Stimulated activated CD8-positive, alpha-beta memory T cell treated with anti-CD3 and anti-CD28 coated beads, Interleukin-4, amount 100 ng/mL, for 4 hours (primary cell): ENCODE data around the gene NCOA1.
"Not testable (repeated sequence)": the region's sequence is repeated elsewhere in the genome, so short reads cannot be mapped to it uniquely, and the experiment has no call there.

Source experiments
- DNase-seq, 2 donors: peaks; one replicate each; pipeline ENCODE4 v3.0.0-alpha.2; 2020; ENCODE audit warnings: low read depth in 2 of 2, low spot score in 1 of 2

The NCOA1 gene

GRCh38 chr2:24490690-24491541 is at the start of gene NCOA1:
TSS of gene NCOA1 (plus strand) at chr2:24491254. CDS start at chr2:24658678, 167,424 bp downstream.
- peak; percentile 76 to 80 for DNase-seq

GRCh38 chr2:24448797-24449196 is 42.3 kb upstream of the NCOA1 start:
- no peak for DNase-seq

DNA sequence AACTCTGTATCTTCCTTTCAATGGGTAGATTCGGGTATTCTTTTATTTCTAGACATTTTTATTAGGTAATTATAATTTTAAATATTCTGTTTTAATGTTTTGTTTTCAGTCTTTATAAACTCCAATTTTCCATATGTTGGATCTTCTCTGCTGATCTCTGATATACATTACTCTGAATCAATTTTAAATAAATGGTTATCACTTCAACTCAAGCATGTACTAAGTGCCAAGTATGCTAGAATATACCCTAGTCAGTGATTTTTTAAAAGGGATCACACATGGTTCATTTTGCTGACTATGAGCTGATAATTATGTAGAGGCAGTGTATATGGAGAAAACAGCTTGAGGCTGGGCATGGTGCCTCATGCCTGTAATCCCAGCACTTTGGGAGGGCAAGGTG is 41.7 kb upstream of the NCOA1 start:
- DNase-seq: no peak

DNA sequence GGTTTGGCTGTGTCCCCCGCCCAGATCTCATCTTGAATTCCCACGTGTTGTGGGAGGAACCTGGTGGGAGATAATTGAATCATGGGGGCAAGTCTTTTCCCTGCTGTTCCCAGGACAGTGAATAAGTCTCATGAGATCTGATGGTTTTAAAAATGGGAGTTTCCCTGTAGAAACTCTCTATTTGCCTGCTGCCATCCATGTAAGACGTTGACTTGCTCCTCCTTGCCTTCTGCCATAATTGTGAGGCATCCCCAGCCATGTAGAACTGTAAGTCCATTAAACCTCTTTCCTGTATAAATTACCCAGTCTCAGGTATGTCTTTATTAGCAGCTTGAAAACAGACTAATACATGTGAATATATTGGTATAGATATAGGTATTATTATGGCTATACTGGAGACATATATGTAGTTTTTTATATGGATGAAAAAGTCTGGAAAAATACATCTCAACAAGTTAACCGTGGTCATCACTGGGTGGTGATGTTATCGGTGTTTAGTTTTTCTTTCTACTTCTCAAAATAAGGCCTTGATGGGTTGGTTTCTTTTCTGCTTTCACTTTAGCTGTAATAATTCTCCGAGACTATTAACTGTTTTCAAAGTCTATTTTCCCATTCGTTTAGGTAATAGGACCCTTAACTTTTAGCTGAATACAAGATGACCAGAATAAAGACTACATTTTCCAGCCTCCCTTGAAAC is 39.1 kb upstream of the NCOA1 start:
- no peak for DNase-seq

- DNase-seq: no peak
Observed at GRCh38 chr2:24452502-24452885, 38.6 kb upstream of the NCOA1 start.

- DNase-seq: no peak
Observed at GRCh38 chr2:24453379-24454073, 37.5 kb upstream of the NCOA1 start.

DNA sequence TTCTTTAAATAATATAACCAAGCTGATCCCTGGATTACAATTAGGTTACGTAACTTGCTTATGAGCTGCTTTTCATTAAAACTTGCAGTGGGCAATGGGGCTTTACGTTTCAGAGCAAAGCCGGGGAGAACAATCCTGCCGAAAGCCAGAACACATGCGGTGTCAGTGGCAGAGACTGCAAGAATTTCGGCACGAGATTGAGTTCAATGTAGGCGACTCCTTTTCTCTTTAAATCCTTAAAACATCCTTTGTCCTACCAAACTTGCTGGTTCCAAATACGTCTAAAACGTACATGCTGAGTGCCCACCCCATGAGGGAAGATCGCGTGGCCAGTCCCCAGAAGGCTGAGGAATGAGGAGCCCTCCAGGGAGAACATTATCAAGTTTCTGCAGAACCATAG is 36.8 kb upstream of the NCOA1 start:
- DNase-seq: no peak

DNA sequence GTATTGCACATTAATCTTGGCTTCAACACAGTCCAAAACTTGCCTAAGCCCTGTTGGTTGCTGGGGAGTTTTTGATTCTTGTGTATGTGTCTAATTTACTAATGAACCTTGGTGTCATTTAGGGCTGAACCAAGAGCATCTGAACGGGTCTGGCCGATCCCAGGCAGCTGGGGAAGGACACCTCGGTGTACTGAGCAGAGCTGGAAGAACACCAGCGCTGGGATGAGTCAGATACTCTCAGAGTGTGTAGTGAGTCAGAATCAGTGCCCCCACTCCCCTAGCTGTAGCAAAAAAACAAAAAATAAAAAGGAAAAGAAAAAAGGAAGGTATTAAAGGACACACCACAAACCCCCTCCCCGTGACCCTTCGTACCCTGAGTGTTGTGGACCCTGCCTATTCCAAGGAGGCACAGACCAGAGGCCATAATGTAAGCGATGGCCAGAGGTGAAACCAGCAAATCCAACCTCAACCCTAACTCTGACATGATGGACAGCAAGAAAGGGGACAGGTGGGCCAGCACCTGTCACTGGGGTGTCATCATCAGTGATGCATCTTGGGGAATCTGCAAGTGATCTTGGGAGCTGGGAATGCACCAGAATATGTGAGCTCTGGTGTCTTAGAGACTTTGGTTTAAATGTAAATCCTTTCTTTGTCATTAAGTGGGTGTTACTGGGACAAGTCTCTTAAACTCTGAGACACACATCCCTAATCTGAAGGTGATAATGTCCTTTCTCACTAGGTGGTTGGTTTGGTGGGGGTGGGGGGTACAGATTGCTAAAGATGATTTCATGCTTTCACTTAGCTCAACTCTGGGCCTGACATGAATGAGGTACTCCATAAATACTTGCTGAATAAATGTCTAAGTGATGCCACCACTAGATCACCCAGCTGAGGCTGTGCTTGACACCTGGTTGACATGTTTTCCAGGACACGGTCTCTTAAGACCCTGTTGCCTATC is 34.2 kb upstream of the NCOA1 start:
- DNase-seq: no peak

GRCh38 chr2:24457696-24458386 is 33.2 kb upstream of the NCOA1 start:
- DNase-seq: no peak

DNA sequence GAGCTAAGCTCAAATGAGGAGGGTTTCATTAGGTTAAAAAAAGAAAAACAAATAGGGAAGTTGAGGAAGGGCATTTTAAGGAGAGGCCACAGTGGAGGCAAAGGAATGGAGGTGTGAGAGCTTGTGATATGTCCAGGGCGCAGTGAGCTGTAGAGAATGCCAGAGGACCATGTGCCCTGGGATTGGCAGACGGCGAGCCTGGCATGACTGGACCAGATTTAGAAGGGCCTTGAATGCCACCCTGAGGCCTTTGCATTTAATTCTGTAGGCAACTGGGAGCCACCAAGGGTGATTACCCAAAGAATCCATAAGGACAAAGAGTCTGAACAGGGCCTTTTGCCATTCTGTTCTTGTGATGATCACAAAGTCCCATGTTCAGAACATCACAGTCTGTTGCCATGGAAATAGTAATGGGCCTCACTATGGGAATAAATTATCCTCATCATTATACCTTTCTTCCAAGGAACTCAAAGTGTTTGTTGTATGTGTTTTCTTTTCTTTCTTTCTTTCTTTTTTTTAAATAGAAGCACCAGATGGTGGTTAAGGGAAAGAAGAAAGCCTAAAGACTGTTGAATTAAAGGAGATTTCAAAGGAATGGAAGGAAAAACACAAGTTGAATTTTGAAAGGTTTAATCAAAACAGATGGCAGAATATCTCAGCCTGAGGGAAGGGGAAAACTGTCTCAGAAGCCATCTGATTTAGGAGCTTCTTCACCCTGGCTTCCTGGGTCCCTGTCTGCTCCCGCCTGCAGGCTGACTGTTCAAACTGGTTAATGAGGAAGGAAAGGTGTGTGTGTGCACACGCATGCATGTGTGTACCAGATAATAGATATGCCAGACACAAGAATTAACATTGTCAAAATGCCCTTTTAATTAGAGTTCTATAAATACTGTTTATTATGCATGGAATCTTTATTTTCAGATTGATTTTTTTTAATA is 31.6 kb upstream of the NCOA1 start:
- no peak for DNase-seq

GRCh38 chr2:24461685-24462084 is 29.4 kb upstream of the NCOA1 start:
- no peak for DNase-seq

GRCh38 chr2:24463271-24463670 is 27.8 kb upstream of the NCOA1 start:
- no peak for DNase-seq

DNA sequence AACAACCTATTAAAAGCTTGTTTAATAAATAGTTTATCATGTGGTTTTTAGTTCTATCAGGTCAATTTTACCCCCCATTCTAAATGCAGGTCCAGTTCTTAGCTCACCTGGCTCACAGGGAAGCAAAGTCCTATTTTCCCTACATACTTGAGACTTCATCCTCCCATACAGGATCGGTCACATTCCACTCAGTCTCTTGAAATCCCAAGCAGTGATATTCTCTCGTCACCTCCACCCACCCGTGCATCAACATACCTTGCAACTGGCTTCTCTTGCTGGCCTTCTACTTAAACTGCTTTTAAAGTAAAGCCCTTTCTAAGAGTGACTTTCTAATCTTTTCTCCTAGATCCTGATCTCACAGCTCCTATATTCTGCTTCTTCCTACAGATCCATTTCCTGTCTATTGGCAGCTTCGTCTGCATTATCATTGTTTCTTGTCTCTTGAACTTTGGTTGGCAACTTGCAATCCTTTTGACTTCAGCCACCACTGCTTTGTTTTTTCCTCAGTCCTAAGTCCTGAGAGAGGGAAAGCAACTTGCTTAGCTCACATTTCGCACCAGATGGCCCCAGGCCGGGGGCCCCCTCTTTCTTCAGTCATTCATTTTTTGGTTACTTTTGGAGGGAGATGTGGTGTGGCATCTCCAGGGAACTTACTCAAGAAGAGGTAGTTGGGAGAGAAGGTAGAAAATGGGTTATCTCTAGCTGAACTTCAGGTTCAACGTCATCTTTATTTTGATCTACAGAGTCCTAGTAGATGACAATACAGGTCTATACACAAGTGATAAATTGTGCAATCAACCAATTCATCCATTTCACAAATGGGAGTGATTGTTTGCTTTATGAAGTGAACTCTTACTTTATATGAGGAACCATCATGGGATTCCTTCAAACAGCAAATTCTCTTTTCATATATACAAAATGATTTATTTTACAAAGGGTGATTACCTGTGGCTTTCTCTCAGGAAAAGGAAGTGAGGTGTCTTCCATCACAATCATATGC is 23.9 kb upstream of the NCOA1 start:
- DNase-seq: no peak

DNA sequence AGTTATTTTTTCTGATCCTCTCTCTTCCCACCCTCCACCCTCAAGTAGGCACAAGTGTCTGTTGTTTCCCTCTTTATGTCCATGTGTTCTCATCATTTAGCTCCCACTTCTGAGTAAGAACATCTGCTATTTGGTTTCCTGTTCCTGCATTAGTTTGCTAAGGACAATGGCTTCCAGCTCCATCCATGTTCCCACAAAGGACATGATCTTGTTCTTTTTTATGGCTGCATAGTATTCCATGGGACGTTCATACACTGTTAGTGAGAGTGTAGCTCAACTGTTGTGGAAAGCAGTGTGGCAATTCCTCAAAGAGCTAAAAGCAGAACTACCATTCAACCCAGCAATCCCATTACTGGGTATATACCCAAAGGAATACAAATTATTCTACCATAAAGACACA is 22.6 kb upstream of the NCOA1 start:
- not testable (repeated sequence) for DNase-seq

DNA sequence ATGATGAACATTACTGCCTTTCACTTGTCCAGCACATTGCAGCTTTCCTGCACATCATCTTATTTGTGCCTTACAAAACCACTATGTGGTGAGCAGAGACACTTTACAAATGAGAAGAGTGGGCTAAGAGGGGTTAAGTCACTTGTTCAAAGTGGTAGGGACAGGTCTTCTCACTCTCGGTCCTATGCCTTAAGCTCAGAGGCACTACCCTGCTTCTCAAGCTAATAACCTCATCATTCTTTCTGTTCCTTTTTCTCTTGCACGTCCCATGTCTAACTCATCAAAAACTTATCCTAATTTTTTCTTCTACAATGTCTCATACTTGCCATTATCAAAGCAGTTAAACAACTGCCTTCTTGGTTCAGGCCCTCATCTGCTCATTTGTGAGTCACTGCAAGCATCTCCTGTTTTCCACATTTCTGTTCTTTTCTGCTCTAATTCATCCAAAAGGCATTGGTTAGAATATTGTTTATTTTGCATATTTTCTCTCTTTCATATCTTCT is 21.9 kb upstream of the NCOA1 start:
- DNase-seq: no peak

DNA sequence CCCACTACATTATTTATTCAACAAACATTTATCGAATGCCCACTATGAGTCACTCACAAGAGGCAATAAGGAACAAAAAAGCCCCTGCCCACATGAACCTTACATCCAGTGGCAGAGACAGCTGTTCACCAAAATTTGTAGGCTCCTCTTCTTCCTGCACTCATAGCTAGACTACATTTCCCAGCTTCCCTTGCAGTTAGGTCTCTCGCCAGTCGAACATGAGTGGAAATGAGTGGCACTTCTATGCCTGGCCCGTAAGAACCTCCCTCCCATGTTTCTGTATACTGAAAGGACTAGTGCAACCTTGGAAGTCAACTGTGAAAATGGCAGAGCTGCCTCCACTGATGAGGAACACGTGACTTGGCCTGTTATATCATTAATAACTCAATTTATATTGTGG is 19.4 kb upstream of the NCOA1 start:
- no peak for DNase-seq

DNA sequence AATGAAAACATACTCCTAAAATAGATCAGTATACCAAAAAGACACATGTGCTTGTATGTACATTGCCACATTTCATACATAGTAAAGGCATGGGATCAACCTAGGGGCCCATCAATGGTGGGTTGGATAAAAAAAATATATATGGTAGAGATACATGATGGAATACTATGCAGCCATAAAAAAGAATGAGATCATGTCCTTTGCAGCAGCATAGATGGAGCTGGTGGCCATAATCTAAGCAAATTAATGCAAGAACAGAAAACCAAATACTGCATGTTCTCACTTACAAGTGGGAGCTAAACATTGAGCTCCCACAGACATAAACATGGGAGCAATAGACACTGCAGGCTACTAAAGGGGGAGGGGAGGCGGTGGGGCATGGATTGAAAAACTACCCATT is 18.6 kb upstream of the NCOA1 start:
- no peak for DNase-seq

DNA sequence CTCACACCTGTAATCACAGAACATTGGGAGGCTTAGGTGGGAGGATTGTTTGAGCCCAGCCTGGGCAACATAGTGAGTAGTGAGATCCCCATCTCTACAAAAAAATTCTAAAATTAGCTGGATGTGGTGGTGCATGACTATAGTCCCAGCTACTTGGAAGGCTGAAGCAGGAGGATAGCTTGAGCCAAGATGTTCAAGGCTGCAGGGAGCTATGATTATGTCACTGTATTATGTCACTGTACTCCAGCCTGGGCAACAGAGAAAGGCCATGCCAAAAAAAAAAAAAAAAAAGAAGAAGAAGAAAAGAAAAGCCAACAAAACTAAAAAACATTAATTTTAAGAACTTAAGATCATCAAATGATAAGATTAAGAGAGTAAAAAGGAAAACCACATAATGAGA is 17.4 kb upstream of the NCOA1 start:
- no peak for DNase-seq
